Stimulated activated naive CD4-positive, alpha-beta T cell (primary cell): Measurements from ENCODE around the gene DPYD.

Source experiments
- DNase-seq, 6 experiments: peaks; one replicate each; lab custom pipeline; 2025; lab: John Stamatoyannopoulos, UW

DPYD gene

GRCh38 chr1:97610748-97611147 lies 310.1 kb downstream of the DPYD start:
- no peak for DNase-seq

DNA sequence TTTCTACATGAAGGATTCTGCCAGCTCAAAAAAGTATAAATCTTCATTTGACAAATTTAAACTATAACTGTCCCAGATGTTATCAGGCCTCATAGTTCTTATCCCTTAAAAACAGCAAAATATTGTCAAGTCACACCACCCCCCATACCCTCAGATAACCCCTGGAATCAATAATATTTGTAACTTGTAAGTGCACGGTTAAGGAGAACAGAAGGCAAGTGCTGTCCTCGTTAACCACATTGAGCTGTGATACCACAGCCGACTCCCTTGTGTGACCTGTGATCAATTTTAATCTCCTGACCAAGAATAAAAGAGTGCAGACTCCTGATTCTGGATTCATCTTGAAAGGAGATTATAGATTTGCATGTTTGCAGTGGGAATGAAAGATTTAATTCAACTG lies 310.7 kb downstream of the DPYD start:
- no peak for DNase-seq

- DNase-seq, result no peak
Observed at GRCh38 chr1:97608272-97608671, 312.6 kb downstream of the DPYD start.

- no peak for DNase-seq
Observed at GRCh38 chr1:97603776-97604175, 317.1 kb downstream of the DPYD start.

- no peak for DNase-seq
Observed at GRCh38 chr1:97603218-97603617, 317.6 kb downstream of the DPYD start.

DNA sequence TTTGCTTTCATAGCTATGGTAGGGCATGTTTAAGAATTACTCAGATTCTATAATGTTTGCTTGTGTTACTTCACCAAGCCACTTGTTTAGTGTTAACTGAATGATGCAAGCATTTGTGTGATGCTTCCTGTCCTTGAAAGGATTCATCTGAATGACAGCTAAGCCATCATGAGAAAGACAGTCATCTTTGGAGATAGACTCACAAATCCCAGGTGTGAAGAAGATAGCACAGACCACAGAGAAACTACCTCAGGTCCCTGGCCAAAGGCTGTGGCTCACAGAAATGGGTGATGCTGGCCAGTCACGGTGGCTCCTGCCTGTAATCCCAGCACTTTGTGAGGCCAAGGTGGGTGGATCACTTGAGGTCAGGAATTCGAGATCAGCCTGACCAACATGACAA lies 321.4 kb downstream of the DPYD start:
- no peak for DNase-seq

- DNase-seq, result no peak
Observed at GRCh38 chr1:97593192-97593591, 327.6 kb downstream of the DPYD start.

GRCh38 chr1:97588772-97589171 lies 332.1 kb downstream of the DPYD start:
- DNase-seq, result no peak

GRCh38 chr1:97581614-97582051 lies 339.2 kb downstream of the DPYD start:
- DNase-seq, result no peak

GRCh38 chr1:97577613-97578012 lies 343.2 kb downstream of the DPYD start:
- no peak for DNase-seq

GRCh38 chr1:97573553-97573952 lies 347.3 kb downstream of the DPYD start:
- DNase-seq, result no peak

- DNase-seq, result no peak
Observed at GRCh38 chr1:97572561-97572960, 348.3 kb downstream of the DPYD start.

DNA sequence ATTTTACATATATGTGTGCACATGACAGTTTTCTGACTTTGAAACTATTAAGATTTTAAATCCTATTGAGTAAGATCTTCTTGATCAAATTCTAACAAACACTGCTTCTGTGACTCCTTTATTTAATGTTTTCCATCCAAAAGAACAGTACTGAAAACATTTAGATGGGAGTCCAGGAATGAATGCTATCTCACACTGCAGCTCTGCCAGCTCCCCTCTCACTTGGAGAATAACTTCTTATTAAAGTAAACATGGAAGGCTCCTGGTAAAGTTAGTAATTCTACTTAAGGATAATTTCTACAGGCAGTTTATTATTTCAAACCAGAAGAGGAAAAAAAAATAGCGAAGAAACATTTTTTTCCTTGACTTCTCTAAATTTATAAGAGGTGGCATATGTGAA lies 349.1 kb downstream of the DPYD start:
- no peak for DNase-seq

DNA sequence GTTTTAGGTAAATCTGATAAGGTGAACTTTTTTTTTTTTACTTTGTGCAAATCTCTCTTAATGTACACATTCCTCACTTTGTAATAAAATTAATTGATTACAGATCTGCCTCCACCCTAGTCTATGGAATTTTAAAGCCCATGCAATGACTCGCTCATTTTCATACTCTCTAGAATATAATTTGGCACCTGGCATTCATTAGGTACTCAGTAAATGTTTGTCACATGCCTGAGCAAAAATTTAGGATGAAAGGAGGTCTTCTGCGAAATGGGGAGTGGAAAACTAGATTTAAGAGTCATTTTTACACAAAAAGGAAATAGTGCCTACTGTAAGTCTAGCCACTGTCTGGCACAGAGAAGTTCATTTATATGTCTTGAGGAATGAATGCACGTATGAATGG lies 350.1 kb downstream of the DPYD start:
- no peak for DNase-seq

GRCh38 chr1:97567000-97567749 lies 353.7 kb downstream of the DPYD start:
- DNase-seq, result no peak

DNA sequence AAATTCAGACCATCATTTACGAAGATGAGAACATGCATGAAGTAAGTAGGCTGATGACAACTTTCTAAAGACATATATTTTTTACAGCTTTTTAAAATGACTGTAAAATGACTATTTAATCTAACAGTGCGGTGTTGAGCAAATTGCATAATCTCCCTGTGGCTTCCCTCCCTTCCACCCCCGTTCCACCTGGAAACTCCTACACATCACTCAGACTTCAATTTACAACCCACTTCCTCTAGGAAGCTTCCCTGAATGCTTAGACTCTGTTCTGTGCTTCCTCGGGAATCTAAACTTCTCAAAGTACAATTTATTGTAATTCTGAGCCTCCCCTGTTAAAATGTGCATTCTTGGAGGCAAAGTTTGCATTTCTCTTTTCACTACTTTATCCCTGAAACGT lies 354.9 kb downstream of the DPYD start:
- DNase-seq, result no peak

DNA sequence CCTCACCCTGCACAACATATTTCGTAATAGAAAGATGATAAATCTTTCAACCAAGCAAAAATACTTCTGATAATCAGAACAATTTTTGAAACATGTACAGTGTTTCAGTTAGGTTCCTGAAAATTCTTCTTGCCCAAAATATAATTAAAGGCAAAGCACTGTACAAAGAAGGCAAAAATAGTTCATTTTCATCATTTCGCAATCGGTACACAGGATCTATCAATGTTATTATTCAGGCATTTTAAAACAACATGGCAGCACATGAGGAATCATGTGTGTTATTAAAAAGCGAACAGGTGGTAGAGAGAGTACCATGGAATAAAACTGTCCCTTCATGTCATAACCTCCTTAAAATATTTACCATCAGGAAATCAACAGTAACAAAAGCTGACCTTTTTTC lies 356.9 kb downstream of the DPYD start:
- DNase-seq, result no peak

DNA sequence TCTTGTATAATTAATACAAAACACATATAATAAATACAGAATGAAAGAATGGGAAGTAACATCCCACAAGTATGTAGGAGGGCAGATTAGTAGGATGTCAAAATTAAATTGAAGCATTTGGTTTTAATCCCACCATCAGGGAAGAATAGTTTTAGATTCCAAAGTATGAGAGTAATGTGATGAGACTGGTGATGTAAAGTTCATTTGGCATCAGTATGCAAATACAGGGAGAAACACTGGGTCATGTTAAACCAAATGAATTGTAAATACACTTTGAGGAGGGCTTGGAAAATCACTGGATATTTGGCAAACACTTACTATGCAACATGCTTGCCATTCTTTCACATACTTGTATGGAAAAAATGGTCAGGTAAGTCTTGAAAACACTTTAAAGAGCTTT lies 358.8 kb downstream of the DPYD start:
- DNase-seq, result no peak

DNA sequence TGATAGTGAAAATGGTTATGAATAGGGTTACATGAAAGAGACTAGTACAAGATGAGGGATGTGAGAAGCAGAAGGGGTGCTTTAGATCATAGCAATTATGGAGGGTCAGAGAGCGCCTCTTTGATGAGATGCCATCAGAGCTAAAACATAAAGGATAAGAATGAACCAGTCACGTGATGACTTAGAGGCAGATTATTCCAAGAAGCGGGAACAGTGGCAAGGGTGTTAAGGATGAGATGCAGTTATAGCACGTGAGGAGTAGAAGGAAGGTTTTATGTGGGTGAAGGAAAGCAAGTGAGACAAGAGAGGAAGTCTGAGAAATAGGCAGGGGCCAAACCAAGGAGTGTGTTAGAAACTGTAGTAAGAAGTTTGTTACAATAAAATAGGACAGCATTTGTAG lies 360.1 kb downstream of the DPYD start:
- no peak for DNase-seq

DNA sequence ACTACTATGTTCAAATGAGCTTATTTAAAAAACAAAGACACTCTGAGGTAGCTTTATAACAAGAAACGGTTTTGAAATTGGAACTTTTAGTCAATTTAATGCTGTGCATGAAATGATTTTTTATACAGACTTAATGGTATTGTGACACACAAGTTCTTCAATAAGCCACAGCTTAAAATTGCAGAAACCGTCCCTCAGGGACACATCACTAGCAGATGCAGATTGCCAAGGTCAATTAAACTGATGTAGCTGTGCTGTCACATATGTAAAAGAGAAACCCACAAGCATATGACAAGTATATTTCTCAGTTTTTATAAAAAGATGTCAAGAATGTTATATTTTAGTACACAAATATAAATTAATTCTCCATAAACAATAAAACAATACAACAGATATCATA lies 366.9 kb downstream of the DPYD start:
- no peak for DNase-seq

DNA sequence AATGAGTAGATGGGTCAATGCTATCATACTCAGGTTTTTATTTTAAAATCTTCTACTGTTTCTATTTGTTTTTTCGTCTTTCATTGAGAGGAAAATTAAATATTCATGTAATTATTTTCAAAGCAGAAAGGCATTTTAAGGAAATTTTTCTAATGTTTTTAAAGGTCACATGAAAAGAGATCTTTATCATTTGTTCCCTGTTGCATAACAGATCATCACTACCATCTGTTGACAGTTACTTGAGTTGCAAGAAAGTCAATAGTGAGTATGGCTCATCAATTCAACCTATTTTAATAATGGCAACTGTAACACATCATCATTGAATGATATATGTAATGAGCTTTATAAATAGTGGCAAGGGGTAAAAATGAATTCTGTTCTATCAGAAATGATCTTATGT lies 369.7 kb downstream of the DPYD start:
- DNase-seq, result no peak

GRCh38 chr1:97545446-97545845 lies 375.4 kb downstream of the DPYD start:
- no peak for DNase-seq

- DNase-seq, result no peak
Observed at GRCh38 chr1:97540346-97540888, 380.4 kb downstream of the DPYD start.

GRCh38 chr1:97538113-97538512 lies 382.7 kb downstream of the DPYD start:
- no peak for DNase-seq
